Upper lobe of left lung (tissue), 6 donors: ENCODE data around the gene RETSAT. TPM values are rescaled to one million over a fixed set of nuclear protein-coding genes. Genes with fewer than 3 reads are reported as not detected.
A peak's percentile ranks its signal among the peaks of the same experiment; 100 is the strongest.

Experiments
- ATAC-seq, 2 donors: fragments of 200-7000 bp; cut with Tn5 transposase; one replicate each; pipeline ENCODE4 v1.9.1; 2022; ENCODE audit warnings: mild to moderate bottlenecking in 2 of 2, moderate library complexity in 2 of 2; ENCODE audit not compliant: low FRiP score in 2 of 2
- DNase-seq, 2 donors: peaks; one replicate each; pipeline ENCODE4 v3.0.0-alpha.2; 2019 to 2020
- H3K27ac ChIP-seq, 4 donors: fragments of 200-600 bp; sonication (generic); one replicate each; pipeline ENCODE4 v1.5.1; 2016 to 2019
- H3K27me3 ChIP-seq, 4 donors: fragments of 200-600 bp; sonication (generic); one replicate each; pipeline ENCODE4 v1.5.1; 2017 to 2019
- H3K36me3 ChIP-seq, 4 donors: fragments of 200-600 bp; sonication (generic); one replicate each; pipeline ENCODE4 v1.5.1; 2016 to 2019
- H3K4me1 ChIP-seq, 4 donors: fragments of 200-600 bp; sonication (generic); one replicate each; pipeline ENCODE4 v1.5.1; 2018 to 2019
- H3K4me3 ChIP-seq, 4 donors: fragments of 200-600 bp; sonication (generic); one replicate each; pipeline ENCODE4 v1.5.1; 2017 to 2019; ENCODE audit warnings: mild to moderate bottlenecking in 2 of 4, moderate library complexity in 1 of 4
- H3K9me3 ChIP-seq, 4 donors: fragments of 200-600 bp; sonication (generic); one replicate each; pipeline ENCODE4 v1.5.1; 2018 to 2019
- CTCF ChIP-seq, 6 experiments: fragments of 450-650 bp in 4 of 6; fragments of 200-600 bp in 2 of 6; sonication (generic) in 2 of 6; IDR thresholded peaks; one replicate each; pipeline ENCODE4 v1.5.1; 2016 to 2019; ENCODE audit warnings: antibody characterized with exemption in 6 of 6
- EP300 ChIP-seq, 4 donors: sonication (generic); formaldehyde crosslinking; IDR thresholded peaks; one replicate each; pipeline ENCODE4 v1.5.1; 2017; ENCODE audit warnings: antibody characterized with exemption in 4 of 4, control low read depth in 2 of 4
- POLR2A ChIP-seq, 4 donors: fragments of 450-650 bp; IDR thresholded peaks; one replicate each; pipeline ENCODE4 v1.5.1; 2016 to 2017; ENCODE audit warnings: antibody characterized with exemption in 4 of 4, mild to moderate bottlenecking in 2 of 4
- POLR2AphosphoS5 ChIP-seq, 2 donors: sonication (generic); formaldehyde crosslinking; IDR thresholded peaks; one replicate each; pipeline ENCODE4 v1.5.1; 2017; ENCODE audit warnings: antibody characterized with exemption in 2 of 2
- whole genome bisulfite sequencing, 2 donors: methylation state at CpG; one replicate each; pipeline ENCODE4 v1.1.5; 2017 to 2018; 5-methylcytosine and 5-hydroxymethylcytosine counted together
- total RNA-seq, 6 donors: library from RNA; depleted of rRNA in 4 of 6; stranded (reverse); fragments of >200 nt in 4 of 6; gene quantifications; one replicate each; pipeline versions ENCODE4 v1.1.0 to v1.2.1, GENCODE V29; 2016 to 2021
- donor health status: DM: no; HTN: no; CAD: no; lungs with moderate emphysema.
- donor health status: DM: no; HTN: yes; CAD: no; lungs with severe emphysema.

Gene RETSAT
- total RNA-seq, 6 donors from 2014 or later, result 36.7 to 81.5 (median 57.9) TPM

GRCh38 chr2:85399183-85399455, 44.8 kb upstream of the RETSAT start:
- WGBS, 2 donors, result 93 to 95% methylated on average over 5 to 7 of the region's 8 CpGs
- no peak for ATAC-seq
- peaks cover 0 to 51% (median 31%) of the 10 kb centered on the region in 4 donors for H3K36me3 ChIP-seq
- DNase-seq, result no peak
- no peak overlapping the region for H3K4me3 ChIP-seq
- TF ChIP-seq CTCF (IDR thresholded peaks at IDR 0.05) (no peak), POLR2AphosphoS5 (IDR thresholded peaks at IDR 0.05) (no peak), POLR2A (IDR thresholded peaks at IDR 0.05) (no peak), EP300 (IDR thresholded peaks at IDR 0.05) (no peak)
- H3K27me3 ChIP-seq, result no peaks in the 10 kb centered on the region
- no peaks in the 10 kb centered on the region for H3K9me3 ChIP-seq
- peaks cover 0 to 14% (median 5%) of the 10 kb centered on the region in 4 donors for H3K4me1 ChIP-seq
- H3K27ac ChIP-seq, result no peak overlapping the region

- peak in 1 of 2 donors; percentile 26 for ATAC-seq
- no peak for TF ChIP-seq POLR2AphosphoS5 (IDR thresholded peaks at IDR 0.05)
- TF ChIP-seq POLR2A (IDR thresholded peaks at IDR 0.05), result no peak
- TF ChIP-seq EP300 (IDR thresholded peaks at IDR 0.05), result no peak
- no peak for TF ChIP-seq CTCF (IDR thresholded peaks at IDR 0.05)
- no peak overlapping the region for H3K4me3 ChIP-seq
- WGBS, 2 donors, result 96 to 97% methylated on average over 3 to 8 of the region's 8 CpGs
- peaks cover 0 to 56% (median 33%) of the 10 kb centered on the region in 4 donors for H3K36me3 ChIP-seq
- no peak overlapping the region for H3K27ac ChIP-seq
- H3K9me3 ChIP-seq, result no peaks in the 10 kb centered on the region
- no peaks in the 10 kb centered on the region for H3K27me3 ChIP-seq
- peaks cover 0 to 14% (median 5%) of the 10 kb centered on the region in 4 donors for H3K4me1 ChIP-seq
- DNase-seq, result peak in 1 of 2 donors; percentile 44
Measured at GRCh38 chr2:85398426-85399182, 44.3 kb upstream of the RETSAT start.

GRCh38 chr2:85397925-85398331, 43.6 kb upstream of the RETSAT start:
- ATAC-seq (no peak), DNase-seq (no peak)
- H3K9me3 ChIP-seq, result no peaks in the 10 kb centered on the region
- peaks cover 0 to 14% (median 5%) of the 10 kb centered on the region in 4 donors for H3K4me1 ChIP-seq
- peak overlapping the region in 1 of 4 donors; percentile 7 for H3K27ac ChIP-seq
- peaks cover 0 to 63% (median 33%) of the 10 kb centered on the region in 4 donors for H3K36me3 ChIP-seq
- no peak overlapping the region for H3K4me3 ChIP-seq
- H3K27me3 ChIP-seq, result no peaks in the 10 kb centered on the region
- WGBS, 2 donors, result 79 to 83% methylated on average over 2 to 3 of the region's 4 CpGs
- TF ChIP-seq POLR2A (IDR thresholded peaks at IDR 0.05), result no peak
- no peak for TF ChIP-seq POLR2AphosphoS5 (IDR thresholded peaks at IDR 0.05)
- no peak for TF ChIP-seq EP300 (IDR thresholded peaks at IDR 0.05)
- TF ChIP-seq CTCF (IDR thresholded peaks at IDR 0.05), result no peak

- TF ChIP-seq POLR2A (IDR thresholded peaks at IDR 0.05) (no peak), POLR2AphosphoS5 (IDR thresholded peaks at IDR 0.05) (no peak), CTCF (IDR thresholded peaks at IDR 0.05) (no peak), EP300 (IDR thresholded peaks at IDR 0.05) (no peak)
- Histone ChIP-seq H3K27ac (peak overlapping the region; percentile 7 to 58 (median 43)), H3K9me3 (no peaks in the 10 kb centered on the region), H3K27me3 (no peaks in the 10 kb centered on the region), H3K36me3 (peaks cover 0 to 68% (median 38%) of the 10 kb centered on the region in 4 donors), H3K4me3 (peak overlapping the region in 1 of 4 donors; percentile 10), H3K4me1 (peaks cover 0 to 14% (median 6%) of the 10 kb centered on the region in 4 donors)
- WGBS, 2 donors, result 61 to 63% methylated on average over 5 of the region's 5 CpGs
- DNase-seq (no peak), ATAC-seq (no peak)
Measured at GRCh38 chr2:85396531-85397470, 42.5 kb upstream of the RETSAT start.
